ENCODE measurements around the gene NEURL4. TPM values are rescaled to one million over a fixed set of nuclear protein-coding genes. Genes with fewer than 3 reads are reported as not detected.

NEURL4 gene
- total RNA-seq, 2 experiments from 2014 or later, result 59.2 to 59.4 TPM

DNA sequence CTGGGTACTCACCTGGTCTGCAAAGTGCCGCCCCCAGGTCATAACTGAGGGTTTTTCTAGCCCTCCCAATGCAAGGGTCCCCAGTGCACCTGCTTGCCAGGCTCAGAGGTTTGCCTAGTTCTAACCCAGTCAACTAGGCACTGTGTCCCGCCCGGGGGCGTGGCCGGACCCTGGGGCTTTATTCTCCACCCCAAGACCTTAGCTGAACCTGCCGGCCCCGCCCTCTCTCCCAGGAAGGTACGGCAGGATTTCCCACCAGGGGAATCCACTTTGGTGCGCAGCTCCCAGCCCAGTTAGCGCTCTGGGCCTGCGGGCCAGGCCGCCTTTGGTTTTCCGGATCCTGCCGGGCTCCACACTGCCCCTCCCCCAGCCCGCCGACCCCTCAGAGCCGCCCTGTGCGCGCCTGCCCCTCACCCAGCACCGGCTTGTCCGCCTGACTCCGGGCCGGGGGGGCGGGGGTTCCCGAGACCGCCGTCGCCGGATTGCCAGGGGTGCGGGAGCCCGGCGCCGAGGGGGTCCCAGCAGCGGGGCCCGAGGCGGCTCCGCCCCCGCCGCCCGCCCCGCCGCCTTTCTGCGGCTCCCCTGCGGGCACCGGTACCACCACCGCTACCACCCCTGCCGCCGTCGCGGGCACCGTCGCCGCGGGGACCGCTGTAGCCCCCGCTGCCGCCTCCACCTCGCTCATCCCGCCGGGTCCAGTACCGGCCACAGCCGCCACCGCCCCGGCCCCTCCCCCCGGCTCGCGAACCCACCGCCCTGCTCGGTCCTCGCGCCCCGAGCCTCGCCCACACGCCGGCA is 35.1 kb downstream of the NEURL4 start:
- CTCF ChIA-PET, result interaction anchor here (0.7 to 1.0 kb wide), 3 partner anchors 11 to 143 kb away, joined by 3 read pairs; no protein-coding TSS in a partner anchor
- POLR2A ChIA-PET, result interaction anchor here (0.6 kb wide), 1 partner anchor 12 kb away, joined by 4 read pairs; no protein-coding TSS in a partner anchor

DNA sequence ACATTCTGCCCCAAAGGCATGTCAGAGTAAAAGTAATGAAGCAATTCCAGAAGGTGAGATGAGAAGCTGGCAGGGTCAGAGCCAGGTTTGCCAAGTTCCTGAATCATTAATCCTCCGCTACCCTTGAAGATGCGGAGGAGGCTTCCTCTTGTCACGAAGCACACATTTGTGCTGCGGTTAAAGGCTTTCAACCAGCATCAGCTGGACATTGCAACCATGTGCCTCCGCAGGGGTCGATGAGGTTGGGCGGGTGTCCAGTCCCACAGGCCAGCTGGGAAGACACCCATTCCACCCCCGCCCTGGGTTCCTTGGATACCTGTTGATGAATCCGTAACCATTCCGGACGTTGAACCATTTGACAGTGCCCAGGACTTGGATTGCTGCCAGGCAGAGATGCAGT is 36.0 kb downstream of the NEURL4 start:
- ChIA-PET CTCF (interaction anchor here (0.7 to 1.2 kb wide), 5 partner anchors 12 to 144 kb away, joined by 3 read pairs; partner anchors contain the start of gene SLC2A4), POLR2A (no interaction called here)

DNA sequence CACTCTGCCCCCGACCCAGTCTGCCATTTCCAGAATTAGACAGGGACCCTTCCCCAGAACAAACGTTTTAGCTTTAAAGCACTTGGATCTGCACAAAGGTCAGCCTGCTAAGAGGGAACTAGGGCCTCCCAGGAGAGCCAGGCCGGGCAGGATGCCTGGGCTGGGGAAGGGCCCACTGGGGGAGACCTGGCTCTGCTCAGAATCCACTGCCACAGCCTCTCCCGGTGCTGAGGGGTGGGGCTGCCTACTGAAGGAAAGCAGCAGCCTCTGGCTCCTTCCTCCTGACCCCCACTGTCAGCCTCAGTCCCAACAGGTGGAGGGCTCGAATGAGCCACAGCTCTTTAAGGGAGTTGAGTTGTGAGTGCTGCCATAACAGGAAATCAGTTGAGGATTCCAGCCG is 36.4 kb downstream of the NEURL4 start:
- ChIA-PET CTCF (interaction anchor here (1.0 to 1.2 kb wide), 2 partner anchors 12 to 77 kb away, joined by 3 read pairs; partner anchors contain the start of gene SLC2A4), POLR2A (no interaction called here)

DNA sequence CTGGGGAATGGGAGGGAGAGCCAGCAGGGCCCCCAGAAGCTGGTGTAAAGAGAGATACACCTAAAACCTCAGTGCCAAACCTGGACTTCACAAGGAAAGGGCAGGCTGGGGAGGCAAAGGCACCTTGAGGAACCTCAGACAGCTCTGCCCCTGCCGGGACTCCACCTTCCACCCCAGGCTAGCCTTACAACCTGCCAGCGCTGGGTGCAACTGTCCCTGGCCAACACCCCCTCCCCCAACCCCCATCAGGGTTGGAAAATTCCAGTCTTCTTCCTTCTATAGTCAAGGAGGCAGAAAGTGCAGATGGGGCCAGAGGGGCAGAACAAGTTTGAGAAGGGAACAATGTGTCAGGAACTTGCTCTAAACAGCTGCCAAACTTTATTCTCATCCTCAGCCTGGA is 36.9 kb downstream of the NEURL4 start:
- ChIA-PET POLR2A (no interaction called here), CTCF (interaction anchor here (1.0 to 1.2 kb wide), 2 partner anchors 11 to 76 kb away, joined by 3 read pairs; partner anchors contain the start of gene SLC2A4)

DNA sequence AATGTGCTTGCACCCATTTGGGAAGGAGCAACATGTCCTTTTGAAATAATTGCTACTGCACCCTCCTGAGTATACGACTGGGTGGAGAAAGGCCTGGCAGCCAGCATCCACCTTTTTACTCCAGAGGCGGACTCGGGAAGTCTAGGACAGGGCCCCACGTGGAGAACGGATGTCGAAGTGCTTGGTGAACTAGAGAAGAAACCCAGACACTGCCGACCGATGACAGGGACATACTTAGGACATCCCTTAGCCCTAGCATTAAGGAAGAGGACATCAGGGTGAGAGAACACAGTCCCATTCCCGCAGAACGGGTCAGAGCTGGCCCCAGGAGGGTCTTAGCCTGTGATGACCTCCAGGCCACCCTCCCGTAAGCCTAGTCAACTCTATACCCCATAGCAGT is 38.5 kb downstream of the NEURL4 start:
- POLR2A ChIA-PET, result no interaction called here

DNA sequence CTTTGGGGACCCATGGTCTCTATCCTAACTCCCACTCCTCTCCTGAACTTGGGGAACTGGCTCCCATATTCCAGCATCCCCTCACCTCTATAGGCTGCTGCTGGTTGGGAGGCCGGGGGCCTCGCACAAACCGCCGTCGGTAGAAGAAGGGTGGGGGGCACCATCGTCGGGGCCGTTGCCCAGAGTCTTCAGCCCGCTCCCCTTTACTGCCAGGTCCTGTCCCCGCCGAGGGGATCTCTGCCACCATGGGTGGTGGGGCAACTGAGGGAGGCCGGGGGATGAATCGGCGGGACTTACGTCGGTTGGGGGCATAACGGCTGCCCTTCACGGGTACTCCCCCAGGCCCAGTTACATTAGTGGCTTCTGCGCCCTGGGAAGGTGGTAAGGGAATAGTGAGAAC is 39.0 kb downstream of the NEURL4 start:
- ChIA-PET CTCF (no interaction called here), POLR2A (no interaction called here)

More for the DNA sequence above, 38.5 kb downstream of the NEURL4 start:
- CTCF ChIA-PET, result interaction anchor here (0.5 kb wide), 1 partner anchor 25 kb away, joined by 4 read pairs; no protein-coding TSS in a partner anchor

DNA sequence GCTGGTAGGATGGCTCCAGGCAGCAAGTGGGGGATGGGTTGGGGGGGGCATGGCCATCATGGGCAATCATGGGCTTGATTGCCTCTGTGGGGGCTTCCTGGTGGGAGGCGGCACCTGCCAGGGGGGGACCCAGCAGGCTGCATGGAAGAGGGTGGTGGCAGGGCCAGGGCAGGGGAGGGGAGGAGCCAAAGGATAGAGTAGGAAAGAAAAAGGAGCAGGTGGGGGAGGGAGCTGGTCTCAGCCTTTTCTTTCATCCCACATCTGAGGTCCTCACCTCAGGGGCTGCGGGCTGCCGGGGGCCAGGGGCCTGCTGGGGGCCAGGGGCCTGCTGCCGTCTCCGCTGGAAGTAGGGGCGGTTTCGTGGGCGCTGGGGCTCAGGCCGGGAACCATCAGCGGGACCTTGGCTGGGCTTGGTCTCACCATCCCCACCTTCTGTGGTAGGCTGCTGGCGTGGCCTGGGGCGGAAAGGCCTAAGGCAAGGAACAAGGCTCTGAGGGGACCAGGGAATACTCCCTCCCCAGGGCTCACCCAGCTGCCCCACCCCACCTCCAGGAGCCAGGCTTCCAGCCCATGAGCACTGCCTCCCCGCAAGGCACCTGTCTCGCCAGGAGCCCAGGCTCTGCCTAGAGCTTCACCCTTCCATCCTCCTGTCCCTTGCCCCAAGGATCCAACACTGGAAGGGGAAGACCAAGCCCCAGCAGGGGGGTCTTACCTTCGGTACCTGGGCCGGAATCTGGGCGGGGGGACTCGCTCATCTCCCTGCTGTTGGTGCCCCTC is 39.7 kb downstream of the NEURL4 start:
- ChIA-PET CTCF (interaction anchor here (0.6 to 1.2 kb wide), 2 partner anchors 7 to 8 kb away, joined by 3 read pairs; partner anchors contain the start of gene SLC2A4), POLR2A (no interaction called here)

DNA sequence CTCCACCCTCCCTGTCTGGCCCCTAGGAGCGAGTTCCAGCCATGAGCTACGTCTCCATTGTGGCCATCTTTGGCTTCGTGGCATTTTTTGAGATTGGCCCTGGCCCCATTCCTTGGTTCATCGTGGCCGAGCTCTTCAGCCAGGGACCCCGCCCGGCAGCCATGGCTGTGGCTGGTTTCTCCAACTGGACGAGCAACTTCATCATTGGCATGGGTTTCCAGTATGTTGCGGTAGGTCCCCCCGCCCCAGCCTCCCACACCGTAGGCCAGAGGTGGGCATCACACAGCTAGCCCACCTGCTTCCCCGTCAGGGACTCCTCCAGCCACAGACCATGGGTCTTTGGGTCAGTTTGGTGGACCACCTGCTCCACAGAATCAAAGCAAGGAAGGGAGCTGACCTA is 43.5 kb downstream of the NEURL4 start:
- POLR2A ChIA-PET, result interaction anchor here (1.0 kb wide), 1 partner anchor 11 kb away, joined by 3 read pairs; no protein-coding TSS in a partner anchor
- CTCF ChIA-PET, result interaction anchor here (2.7 kb wide), 1 partner anchor 11 kb away, joined by 20 read pairs; no protein-coding TSS in a partner anchor

DNA sequence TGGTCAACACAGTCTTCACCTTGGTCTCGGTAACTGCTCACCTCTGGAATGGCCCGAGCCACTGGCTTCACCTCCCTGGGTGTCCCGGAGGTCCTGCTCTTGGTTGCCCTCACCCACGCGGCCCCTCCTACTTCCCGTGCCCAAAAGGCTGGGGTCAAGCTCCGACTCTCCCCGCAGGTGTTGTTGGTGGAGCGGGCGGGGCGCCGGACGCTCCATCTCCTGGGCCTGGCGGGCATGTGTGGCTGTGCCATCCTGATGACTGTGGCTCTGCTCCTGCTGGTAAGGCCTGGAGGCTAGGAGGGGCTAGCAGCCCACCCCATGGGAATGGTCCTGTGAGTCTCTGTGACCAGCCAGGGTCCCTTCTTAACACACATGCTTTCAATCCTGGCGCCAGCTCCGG is 44.2 kb downstream of the NEURL4 start:
- POLR2A ChIA-PET, result no interaction called here
- CTCF ChIA-PET, result interaction anchor here (2.7 kb wide), 1 partner anchor 12 kb away, joined by 20 read pairs; no protein-coding TSS in a partner anchor

DNA sequence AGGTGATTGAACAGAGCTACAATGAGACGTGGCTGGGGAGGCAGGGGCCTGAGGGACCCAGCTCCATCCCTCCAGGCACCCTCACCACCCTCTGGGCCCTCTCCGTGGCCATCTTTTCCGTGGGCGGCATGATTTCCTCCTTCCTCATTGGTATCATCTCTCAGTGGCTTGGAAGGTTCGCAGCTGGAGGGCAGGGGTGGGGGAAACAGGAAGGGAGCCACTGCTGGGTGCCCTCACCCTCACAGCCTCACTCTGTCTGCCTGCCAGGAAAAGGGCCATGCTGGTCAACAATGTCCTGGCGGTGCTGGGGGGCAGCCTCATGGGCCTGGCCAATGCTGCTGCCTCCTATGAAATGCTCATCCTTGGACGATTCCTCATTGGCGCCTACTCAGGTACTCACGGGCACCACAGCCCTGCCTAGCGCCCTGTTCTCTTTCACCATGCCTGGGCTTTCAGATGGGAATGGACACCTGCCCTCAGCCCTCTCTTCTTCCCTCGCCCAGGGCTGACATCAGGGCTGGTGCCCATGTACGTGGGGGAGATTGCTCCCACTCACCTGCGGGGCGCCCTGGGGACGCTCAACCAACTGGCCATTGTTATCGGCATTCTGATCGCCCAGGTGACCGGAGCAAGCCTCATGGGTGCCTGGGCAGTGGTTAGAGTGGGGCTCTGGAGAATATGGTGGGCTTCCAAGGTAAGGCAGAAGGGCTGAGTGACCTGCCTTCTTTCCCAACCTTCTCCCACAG is 45.5 kb downstream of the NEURL4 start:
- ChIA-PET CTCF (interaction anchor here (2.7 to 4.7 kb wide), 2 partner anchors 13 kb away, joined by 20 to 50 read pairs; no protein-coding TSS in a partner anchor), POLR2A (no interaction called here)

DNA sequence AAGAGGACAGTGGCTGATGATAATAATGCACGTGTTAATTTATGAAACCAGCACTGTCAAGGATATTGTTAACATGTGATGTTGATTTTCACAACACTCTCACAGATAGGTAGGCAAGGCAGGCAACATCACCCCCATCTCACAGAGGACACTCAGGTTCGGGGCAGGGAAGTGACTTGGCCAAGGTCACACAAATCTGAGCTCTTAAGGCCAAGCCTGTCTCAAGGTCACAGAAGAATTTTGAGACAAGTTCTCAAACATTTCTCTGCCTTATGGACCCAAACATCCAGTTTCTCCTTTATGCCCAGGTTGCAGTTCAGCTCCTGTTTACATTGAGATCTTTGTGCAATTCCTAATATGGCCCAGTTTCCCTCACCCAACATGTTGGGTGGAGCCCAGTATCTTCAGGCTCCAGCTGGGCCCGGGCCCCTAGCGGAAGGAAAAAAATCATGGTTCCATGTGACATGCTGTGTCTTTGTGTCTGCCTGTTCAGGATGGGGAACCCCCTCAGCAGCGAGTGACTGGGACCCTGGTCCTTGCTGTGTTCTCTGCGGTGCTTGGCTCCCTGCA is 46.3 kb downstream of the NEURL4 start:
- CTCF ChIA-PET, result interaction anchor here (4.7 kb wide), 1 partner anchor 14 kb away, joined by 50 read pairs; no protein-coding TSS in a partner anchor

DNA sequence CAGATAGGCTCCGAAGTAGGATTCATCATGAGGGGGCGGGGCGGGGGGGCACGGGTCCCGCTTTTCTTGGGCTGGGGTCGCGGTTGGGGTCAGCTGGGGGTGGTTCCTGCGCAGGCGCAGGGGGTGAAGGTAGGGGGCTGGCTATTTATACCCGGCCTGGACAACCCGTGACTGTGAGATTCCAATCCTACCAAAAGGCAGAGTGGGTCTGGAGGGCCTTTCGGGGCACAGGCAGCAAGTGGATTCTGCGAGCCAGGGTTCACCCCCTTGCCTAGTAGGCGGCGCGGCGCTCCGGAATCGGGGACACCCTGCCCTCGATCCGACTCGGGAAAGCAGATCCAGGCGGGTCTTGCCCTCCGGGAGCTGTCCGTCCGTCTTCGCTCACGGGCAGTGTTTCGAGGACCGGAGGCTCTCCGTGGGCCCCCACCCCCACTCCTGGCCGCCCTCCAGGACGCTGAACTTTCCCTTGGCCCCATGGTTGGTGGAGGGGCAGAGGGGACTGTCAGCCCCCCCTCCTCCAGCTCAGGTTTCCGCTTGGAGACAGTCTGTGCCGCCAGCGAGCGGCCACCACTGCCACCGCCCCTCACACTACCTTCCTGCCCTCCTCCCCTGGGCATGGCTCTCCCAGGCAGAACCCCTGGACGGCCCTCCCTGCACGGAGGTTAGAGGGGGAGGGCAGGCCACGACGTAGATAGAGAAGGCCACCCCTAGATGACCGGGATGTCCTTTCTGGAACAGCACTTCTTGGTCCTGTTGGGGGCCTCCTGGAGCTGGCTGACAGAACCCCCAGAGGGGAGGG is 47.0 kb downstream of the NEURL4 start:
- CTCF ChIA-PET, result interaction anchor here (0.8 to 4.7 kb wide), 5 partner anchors 15 to 213 kb away, joined by 4 to 50 read pairs (median 5); no protein-coding TSS in a partner anchor
- POLR2A ChIA-PET, result interaction anchor here (0.6 to 1.2 kb wide), 4 partner anchors 22 to 61 kb away, joined by 3 to 5 read pairs (median 4); no protein-coding TSS in a partner anchor

More for the DNA sequence above, 46.3 kb downstream of the NEURL4 start:
- POLR2A ChIA-PET, result interaction anchor here (0.6 to 1.2 kb wide), 3 partner anchors 23 to 62 kb away, joined by 3 to 5 read pairs (median 3); no protein-coding TSS in a partner anchor

DNA sequence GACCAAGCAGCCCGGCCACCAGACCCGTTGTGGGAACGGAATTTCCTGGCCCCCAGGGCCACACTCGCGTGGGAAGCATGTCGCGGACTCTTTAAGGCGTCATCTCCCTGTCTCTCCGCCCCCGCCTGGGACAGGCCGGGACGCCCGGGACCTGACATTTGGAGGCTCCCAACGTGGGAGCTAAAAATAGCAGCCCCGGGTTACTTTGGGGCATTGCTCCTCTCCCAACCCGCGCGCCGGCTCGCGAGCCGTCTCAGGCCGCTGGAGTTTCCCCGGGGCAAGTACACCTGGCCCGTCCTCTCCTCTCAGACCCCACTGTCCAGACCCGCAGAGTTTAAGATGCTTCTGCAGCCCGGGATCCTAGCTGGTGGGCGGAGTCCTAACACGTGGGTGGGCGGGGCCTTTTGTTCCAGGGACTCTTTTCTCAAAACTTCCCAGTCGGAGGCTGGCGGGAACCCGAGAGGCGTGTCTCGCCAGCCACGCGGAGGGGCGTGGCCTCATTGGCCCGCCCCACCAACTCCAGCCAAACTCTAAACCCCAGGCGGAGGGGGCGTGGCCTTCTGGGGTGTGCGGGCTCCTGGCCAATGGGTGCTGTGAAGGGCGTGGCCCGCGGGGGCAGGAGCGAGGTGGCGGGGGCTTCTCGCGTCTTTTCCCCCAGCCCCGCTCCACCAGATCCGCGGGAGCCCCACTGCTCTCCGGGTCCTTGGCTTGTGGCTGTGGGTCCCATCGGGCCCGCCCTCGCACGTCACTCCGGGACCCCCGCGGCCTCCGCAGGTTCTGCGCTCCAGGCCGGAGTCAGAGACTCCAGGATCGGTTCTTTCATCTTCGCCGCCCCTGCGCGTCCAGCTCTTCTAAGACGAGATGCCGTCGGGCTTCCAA is 47.8 kb downstream of the NEURL4 start, which contains the start of gene SLC2A4:
SLC2A4 (plus strand) TSS at position 645 of the 879 bp plus-strand sequence; CDS start at position 862, 217 bp downstream.
- ChIA-PET CTCF (interaction anchor here (0.7 to 4.7 kb wide), 10 partner anchors 8 to 236 kb away, joined by 3 to 50 read pairs (median 4); no protein-coding TSS in a partner anchor), POLR2A (interaction anchor here (0.8 kb wide), 1 partner anchor 41 kb away, joined by 4 read pairs; no protein-coding TSS in a partner anchor)

DNA sequence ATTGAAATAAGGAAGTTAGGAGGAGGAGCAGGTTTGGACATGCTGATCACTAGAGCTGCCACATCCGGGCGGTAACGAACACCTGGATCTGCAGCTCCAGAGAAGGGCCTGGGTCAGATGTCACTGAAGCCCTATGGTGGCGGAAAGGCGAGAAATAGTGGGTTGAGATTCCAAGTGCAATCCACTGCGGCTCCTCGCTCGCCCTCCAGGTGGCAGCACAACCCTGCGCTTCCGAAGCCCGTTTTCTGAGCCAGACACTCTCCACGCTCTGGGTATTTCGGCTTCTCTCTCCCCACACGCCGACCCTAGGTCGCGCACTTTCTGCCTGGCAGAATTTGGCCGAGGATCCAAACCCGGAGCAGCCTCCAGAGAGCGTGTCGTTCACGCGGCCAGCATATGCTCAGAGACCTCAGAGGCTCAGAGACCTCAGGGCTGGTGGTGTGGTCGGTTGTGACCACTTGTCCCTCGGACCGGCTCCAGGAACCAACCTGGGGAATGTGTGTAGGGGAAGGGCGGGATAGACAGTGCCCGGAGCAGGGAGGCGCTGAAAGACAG is 48.5 kb downstream of the NEURL4 start:
- POLR2A ChIA-PET, result interaction anchor here (1.2 kb wide), 1 partner anchor 16 kb away, joined by 3 read pairs; no protein-coding TSS in a partner anchor
- CTCF ChIA-PET, result interaction anchor here (0.5 to 4.7 kb wide), 10 partner anchors 9 to 235 kb away, joined by 3 to 50 read pairs (median 3); no protein-coding TSS in a partner anchor

DNA sequence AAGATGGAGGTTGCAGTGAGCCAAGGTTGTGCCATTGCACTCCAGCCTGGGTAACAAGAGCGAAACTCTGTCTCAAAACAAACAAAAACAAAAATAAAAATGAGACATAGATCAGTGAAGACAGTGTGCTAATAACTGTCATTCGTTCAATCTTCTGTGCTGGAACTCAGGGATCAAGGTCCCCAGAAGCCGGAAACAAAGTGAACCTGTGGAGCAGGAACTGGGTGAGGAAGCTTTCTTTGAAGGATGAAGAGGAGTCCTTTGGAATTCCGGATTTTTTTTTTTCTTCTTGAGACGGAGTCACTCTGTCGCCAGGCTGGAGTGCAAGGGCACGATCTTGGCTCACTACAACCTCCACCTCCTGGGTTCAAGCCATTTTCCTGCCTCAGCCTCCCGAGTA is 49.7 kb downstream of the NEURL4 start:
- ChIA-PET CTCF (interaction anchor here (0.5 to 4.7 kb wide), 2 partner anchors 17 to 314 kb away, joined by 3 to 50 read pairs; no protein-coding TSS in a partner anchor), POLR2A (interaction anchor here (1.2 kb wide), 1 partner anchor 17 kb away, joined by 3 read pairs; no protein-coding TSS in a partner anchor)

DNA sequence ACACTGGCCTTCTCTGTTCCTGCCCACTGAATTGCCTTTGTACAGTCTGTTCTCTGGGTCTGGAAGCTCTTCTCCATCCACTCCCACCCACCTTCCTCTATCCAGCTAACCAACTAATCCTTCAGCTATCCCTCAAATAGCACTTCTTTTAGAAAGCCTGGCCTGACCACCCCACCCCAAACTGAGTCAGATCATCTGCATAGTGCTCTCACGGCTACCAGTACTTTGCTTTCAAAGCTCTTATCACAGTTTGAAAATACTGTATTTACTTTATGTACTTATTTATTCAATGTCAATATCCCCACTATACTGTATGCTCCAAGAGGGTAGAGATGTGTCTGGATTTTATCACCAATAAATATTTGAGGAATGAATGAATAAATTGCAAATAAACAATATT is 62.4 kb downstream of the NEURL4 start:
- ChIA-PET CTCF (interaction anchor here (0.6 to 1.5 kb wide), 4 partner anchors 8 to 37 kb away, joined by 3 to 6 read pairs (median 4); no protein-coding TSS in a partner anchor), POLR2A (no interaction called here)

All from activated CD8-positive, alpha-beta memory T cell treated with anti-CD3 and anti-CD28 coated beads for 36 hours (primary cell).